GM12873 (cell line): ENCODE results near the gene CD68.

Source experiments
- TF ChIP-seq, protein P1 (sequence below): IDR thresholded peaks from 2 replicates; pipeline ENCODE4 v1.5.1; 2012; ENCODE audit warnings: low read depth, mild to moderate bottlenecking, moderate library complexity, low read length, control low read depth; ENCODE audit not compliant: insufficient read depth; ENCODE audit errors: missing control alignments

Gene CD68

DNA sequence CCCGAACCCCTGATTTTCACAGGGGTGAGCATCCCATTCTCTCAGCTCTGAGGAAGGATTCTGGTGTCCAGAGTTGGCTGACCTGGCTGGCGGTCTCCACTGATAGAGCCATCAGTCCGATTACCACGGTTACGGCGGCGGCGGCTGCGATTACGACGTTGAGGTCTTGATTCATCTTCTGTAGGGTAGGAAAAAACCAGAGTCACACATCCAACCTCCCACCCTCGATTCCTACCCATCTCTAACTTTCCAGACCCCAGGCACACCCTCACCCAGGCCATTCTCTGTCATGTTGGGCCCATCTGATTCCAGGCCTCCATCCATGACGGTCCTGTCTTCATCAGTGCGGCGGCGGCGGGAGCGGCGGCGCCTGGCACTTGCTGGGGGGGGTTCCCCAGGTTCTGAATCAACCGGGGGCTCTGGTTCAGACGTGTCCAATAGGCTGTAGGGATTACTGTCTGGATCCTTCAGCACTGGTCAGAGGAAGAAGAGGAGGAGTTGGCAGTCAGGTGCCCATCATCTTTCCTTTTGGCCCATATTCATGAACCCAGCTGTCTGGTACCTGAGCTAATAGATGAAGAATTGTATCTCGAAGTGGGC lies 13.1 kb downstream of the CD68 start:
- TF ChIP-seq, protein P1, sequence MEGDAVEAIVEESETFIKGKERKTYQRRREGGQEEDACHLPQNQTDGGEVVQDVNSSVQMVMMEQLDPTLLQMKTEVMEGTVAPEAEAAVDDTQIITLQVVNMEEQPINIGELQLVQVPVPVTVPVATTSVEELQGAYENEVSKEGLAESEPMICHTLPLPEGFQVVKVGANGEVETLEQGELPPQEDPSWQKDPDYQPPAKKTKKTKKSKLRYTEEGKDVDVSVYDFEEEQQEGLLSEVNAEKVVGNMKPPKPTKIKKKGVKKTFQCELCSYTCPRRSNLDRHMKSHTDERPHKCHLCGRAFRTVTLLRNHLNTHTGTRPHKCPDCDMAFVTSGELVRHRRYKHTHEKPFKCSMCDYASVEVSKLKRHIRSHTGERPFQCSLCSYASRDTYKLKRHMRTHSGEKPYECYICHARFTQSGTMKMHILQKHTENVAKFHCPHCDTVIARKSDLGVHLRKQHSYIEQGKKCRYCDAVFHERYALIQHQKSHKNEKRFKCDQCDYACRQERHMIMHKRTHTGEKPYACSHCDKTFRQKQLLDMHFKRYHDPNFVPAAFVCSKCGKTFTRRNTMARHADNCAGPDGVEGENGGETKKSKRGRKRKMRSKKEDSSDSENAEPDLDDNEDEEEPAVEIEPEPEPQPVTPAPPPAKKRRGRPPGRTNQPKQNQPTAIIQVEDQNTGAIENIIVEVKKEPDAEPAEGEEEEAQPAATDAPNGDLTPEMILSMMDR = no peak

DNA sequence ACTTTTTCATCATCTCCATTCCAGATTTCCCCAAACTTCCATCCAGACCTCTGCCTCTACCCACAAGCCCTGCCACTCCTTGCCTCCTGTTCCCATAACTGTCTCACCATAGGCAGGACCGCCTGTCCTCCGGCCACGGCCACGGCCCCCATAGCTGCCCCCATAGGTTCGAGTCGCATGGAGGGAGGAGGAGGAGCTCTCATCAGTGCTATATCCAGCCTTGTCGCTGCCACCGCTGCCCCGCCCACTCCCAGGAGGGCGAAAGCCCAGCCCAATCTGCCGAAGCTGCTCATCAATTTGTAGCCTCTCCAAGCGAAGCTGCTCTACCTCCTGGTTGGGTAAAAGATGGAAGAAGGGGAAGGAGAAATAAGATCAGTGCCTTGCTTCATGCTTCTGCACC lies 13.9 kb downstream of the CD68 start:
- TF ChIP-seq, protein P1 = no peak

DNA sequence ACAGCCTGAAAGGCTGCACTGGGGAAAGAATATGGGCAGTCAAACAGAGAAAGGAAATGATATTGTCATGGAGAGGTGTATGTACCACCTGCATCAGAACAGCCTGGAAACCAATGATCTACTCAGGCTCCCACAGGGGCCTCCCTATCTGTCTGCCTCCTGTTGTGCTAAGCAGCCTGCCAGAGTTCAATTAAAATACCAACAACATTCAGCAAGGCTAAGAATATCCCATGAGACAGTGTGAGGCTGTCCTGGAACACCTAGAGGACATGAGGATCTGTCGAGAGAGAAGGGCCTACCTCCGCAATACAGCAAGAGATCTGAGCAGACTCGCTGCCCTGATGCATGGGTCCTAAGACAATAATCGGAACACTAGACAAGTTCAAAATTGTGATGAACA lies 26.8 kb downstream of the CD68 start:
- TF ChIP-seq, protein P1 = no peak

DNA sequence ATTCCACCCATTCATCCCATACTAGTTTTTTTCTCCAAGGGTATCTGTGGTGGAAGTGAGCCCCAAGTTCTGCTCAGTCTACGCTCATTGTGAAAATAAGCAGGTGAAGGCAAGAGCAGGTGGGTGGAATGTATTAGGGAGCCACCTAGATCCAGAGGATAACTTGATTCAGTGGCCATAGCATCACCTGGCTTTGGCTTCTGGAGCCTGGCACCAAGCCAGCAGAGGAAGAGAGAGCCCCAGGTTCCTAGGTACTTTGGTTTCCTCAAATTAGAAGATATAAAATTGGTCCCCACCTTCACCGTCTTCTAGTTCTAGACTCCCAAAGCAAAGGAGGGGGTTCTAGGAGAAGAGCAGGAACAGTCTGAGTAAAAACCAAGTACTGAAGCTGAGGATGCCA lies 31.2 kb downstream of the CD68 start:
- TF ChIP-seq, protein P1 = no peak

DNA sequence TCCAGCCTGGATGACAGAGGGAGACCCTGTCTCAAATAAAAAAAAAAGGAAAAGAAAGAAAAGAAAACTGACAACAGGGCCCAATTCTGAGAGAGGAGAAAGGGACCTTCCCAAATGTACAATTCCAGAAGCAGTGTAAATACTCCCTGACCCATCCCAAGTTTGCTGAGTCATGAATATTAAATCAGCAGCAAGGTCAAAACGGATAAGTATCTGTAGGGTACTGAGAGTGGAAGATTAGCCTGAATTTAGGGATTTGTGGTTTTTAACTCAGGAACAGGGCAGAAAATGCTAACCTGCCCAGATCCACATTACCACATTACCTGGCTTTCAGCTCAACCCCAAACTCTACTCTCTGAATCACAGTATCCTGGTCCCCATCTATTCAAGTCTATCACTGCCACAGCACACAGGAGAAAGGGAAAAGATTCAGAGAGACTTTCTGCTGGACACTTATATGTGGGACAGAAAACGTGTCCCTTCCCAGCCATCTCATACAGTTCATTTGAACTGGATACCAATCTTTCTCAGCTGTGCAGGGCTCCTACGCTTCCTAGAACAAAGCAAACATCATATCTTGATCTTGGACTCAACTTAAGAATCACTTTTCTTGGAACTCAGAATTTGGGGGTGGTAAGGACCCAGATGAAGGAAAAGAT lies 32.3 kb downstream of the CD68 start:
- TF ChIP-seq, protein P1 = no peak

DNA sequence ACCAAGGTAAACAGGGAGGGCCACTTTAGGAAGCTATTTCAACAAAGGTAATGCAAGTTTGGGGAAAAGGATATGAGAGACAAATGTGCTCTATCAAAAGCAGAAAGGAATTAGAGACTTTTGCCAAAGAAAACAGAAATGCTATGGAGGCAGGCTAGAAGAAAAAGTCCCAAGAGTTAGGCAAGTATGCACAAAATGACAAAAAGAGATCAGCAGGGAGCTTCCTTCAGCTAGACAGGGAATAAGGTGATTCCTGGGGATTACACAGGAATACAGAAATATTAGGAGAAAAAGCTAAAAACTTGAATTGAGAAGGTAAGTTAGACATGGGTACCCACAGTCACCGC lies 32.8 kb downstream of the CD68 start:
- TF ChIP-seq, protein P1 = no peak

DNA sequence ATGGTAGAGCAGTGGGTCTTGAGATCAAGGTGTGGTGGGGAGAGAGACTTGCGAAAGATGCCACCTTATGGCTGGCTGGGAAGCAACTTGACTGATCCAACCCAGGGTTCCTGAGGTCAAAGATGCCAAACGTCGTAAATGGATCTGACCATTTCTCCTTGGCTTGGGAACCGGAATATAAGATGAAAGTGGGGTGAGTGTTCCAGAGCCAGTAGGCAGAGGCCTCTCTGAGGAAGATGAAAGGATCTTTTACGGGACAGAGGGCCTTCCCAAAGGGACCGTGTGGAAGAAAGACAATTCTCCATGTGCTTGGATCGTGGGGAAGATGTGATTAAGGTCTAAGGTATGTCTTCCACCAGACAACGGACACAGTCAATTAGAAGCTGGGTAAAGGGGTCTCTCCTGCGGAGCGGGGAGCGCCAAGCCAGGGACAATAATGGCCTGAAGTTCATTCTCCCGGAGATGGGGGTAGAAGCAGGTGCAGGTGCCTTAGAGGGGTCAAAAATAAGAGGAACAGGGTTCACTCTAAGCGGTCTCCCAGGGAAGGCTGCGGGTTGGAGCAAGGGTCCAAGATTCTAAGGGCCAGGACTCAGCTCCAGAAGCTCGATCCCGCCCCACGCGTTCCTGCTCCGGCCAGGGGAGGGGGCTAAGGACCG lies 34.5 kb downstream of the CD68 start:
- TF ChIP-seq, protein P1 = no peak
